RWPE1 (cell line): ENCODE data around the gene F5.

Experiments used
- CTCF ChIA-PET: fragments of 350-600 bp; sonication (Branson Sonifier 250); formaldehyde crosslinking; extraction: SDS; loops from one replicate; lab custom pipeline; 2021; lab: Yijun Ruan, JAX
- POLR2A ChIA-PET: fragments of 400-600 bp; formaldehyde crosslinking; extraction: SDS; loops from one replicate; lab custom pipeline; 2020; ENCODE audit warnings: antibody characterized with exemption; ENCODE audit not compliant: low non-redundant PET; lab: Yijun Ruan, JAX
- DNase-seq: peaks from one replicate; pipeline ENCODE4 v3.0.0; 2012; ENCODE audit warnings: low spot score
- H3K27ac ChIP-seq: fragments of 450-650 bp; 2 replicates; pipeline ENCODE4 v1.5.1; 2017
- CTCF ChIP-seq: fragments of 450-650 bp; conservative IDR thresholded peaks from 2 replicates; pipeline ENCODE4 v1.5.1; 2017; ENCODE audit warnings: low read depth, mild to moderate bottlenecking

Gene F5

GRCh38 chr1:169563019-169563615, 23.2 kb downstream of the F5 start:
- H3K27ac ChIP-seq, result no peak overlapping the region
- no peak for DNase-seq
- ChIA-PET CTCF (no interaction called here), POLR2A (no interaction called here)
- TF ChIP-seq CTCF, result no peak

GRCh38 chr1:169561692-169562091, 24.6 kb downstream of the F5 start:
- ChIA-PET CTCF (no interaction called here), POLR2A (no interaction called here)
- H3K27ac ChIP-seq, result no peak overlapping the region
- no peak for DNase-seq
- TF ChIP-seq CTCF, result no peak

- ChIA-PET POLR2A (no interaction called here), CTCF (interaction anchor here (0.6 to 2.7 kb wide), 2 partner anchors 11 to 286 kb away, joined by 3 to 8 read pairs; no protein-coding TSS in a partner anchor)
These were observed 29.1 kb downstream of the F5 start for GRCh38 chr1:169557131-169557530.

GRCh38 chr1:169550294-169550693, 36.0 kb downstream of the F5 start:
- TF ChIP-seq CTCF, result peak; percentile 43
- ChIA-PET CTCF (no interaction called here), POLR2A (no interaction called here)
- H3K27ac ChIP-seq, result no peak overlapping the region
- peak; percentile 53 for DNase-seq

More at GRCh38 chr1:169557131-169557530, 29.1 kb downstream of the F5 start:
- TF ChIP-seq CTCF, result no peak
- no peak for DNase-seq
- H3K27ac ChIP-seq, result no peak overlapping the region

GRCh38 chr1:169548282-169548681, 38.0 kb downstream of the F5 start:
- POLR2A ChIA-PET, result no interaction called here

More at GRCh38 chr1:169548282-169548681, 38.0 kb downstream of the F5 start:
- H3K27ac ChIP-seq, result no peak overlapping the region
- TF ChIP-seq CTCF, result no peak
- no peak for DNase-seq
- CTCF ChIA-PET, result interaction anchor here (0.6 kb wide), 2 partner anchors 40 to 346 kb away, joined by 3 to 4 read pairs; no protein-coding TSS in a partner anchor
